Measurements from ENCODE around the gene EDC3. TPM values are rescaled to one million over a fixed set of nuclear protein-coding genes. Genes with fewer than 3 reads are reported as not detected.
A peak's percentile ranks its signal among the peaks of the same experiment; 100 is the strongest.
"Not testable (repeated sequence)": the region's sequence is repeated elsewhere in the genome, so short reads cannot be mapped to it uniquely, and the experiment has no call there.

The EDC3 gene
- total RNA-seq, 4 donors from 2014 or later = 13.6 to 31.8 (median 17.2) TPM

GRCh38 chr15:74732846-74733245 is 37.0 kb upstream of the EDC3 start:
- no peak for TF ChIP-seq CTCF (IDR thresholded peaks at IDR 0.05)
- peaks cover 78% of the 10 kb centered on the region for H3K27me3 ChIP-seq
- H3K36me3 ChIP-seq = no peaks in the 10 kb centered on the region
- 60% methylated on average over 1 of the region's 5 CpGs; no CpG with 5 or more reads in 1 of the 2 donors for WGBS, 2 donors (ENCODE audit: low coverage in 1 of 2)
- no peak for ATAC-seq
- peaks cover 0 to 2% (median 0%) of the 10 kb centered on the region in 3 donors for H3K4me1 ChIP-seq
- no peak overlapping the region for H3K4me3 ChIP-seq
- H3K9me3 ChIP-seq = no peaks in the 10 kb centered on the region
- no peak overlapping the region for H3K27ac ChIP-seq

- no peak for ATAC-seq
- Histone ChIP-seq H3K4me3 (no peak overlapping the region), H3K9me3 (no peaks in the 10 kb centered on the region), H3K4me1 (peaks cover 0 to 22% (median 5%) of the 10 kb centered on the region in 3 donors), H3K36me3 (no peaks in the 10 kb centered on the region), H3K27me3 (peaks cover 91% of the 10 kb centered on the region), H3K27ac (no peak overlapping the region)
- 40 to 77% methylated on average over 1 to 5 of the region's 7 CpGs for WGBS, 2 donors (ENCODE audit: low coverage in 1 of 2)
- no peak for TF ChIP-seq POLR2A (IDR thresholded peaks at IDR 0.05)
- no peak for TF ChIP-seq CTCF (IDR thresholded peaks at IDR 0.05)
- TF ChIP-seq EP300 (IDR thresholded peaks at IDR 0.05) = no peak
- TF ChIP-seq POLR2AphosphoS5 (IDR thresholded peaks at IDR 0.05) = no peak
These were observed 34.9 kb upstream of the EDC3 start for GRCh38 chr15:74730619-74731316.

- not testable (repeated sequence) for H3K9me3 ChIP-seq, ATAC-seq, H3K4me3 ChIP-seq, H3K27ac ChIP-seq, H3K36me3 ChIP-seq
- Histone ChIP-seq H3K4me1 (peaks cover 0 to 26% (median 5%) of the 10 kb centered on the region in 3 donors), H3K27me3 (peaks cover 79% of the 10 kb centered on the region)
- 64% methylated on average over 5 of the region's 6 CpGs; no CpG with 5 or more reads in 1 of the 2 donors for WGBS, 2 donors (ENCODE audit: low coverage in 1 of 2)
These were observed 33.5 kb upstream of the EDC3 start for GRCh38 chr15:74729372-74729771.

GRCh38 chr15:74728699-74729098 is 32.9 kb upstream of the EDC3 start:
- not testable (repeated sequence) for H3K36me3 ChIP-seq, ATAC-seq, H3K27ac ChIP-seq, H3K4me3 ChIP-seq, H3K9me3 ChIP-seq
- Histone ChIP-seq H3K4me1 (peaks cover 0 to 26% (median 5%) of the 10 kb centered on the region in 3 donors), H3K27me3 (peaks cover 72% of the 10 kb centered on the region)
- WGBS, 2 donors (ENCODE audit: low coverage in 1 of 2) = no CpG with 5 or more reads among the region's 30 CpGs

- 43 to 52% methylated on average over 3 to 5 of the region's 7 CpGs for WGBS, 2 donors (ENCODE audit: low coverage in 1 of 2)
- ATAC-seq = no peak
- Histone ChIP-seq H3K36me3 (no peaks in the 10 kb centered on the region), H3K4me1 (peaks cover 0 to 26% (median 5%) of the 10 kb centered on the region in 3 donors), H3K27me3 (peaks cover 62% of the 10 kb centered on the region), H3K27ac (no peak overlapping the region), H3K9me3 (no peaks in the 10 kb centered on the region), H3K4me3 (no peak overlapping the region)
- TF ChIP-seq POLR2A (IDR thresholded peaks at IDR 0.05) (no peak), POLR2AphosphoS5 (IDR thresholded peaks at IDR 0.05) (no peak), CTCF (IDR thresholded peaks at IDR 0.05) (no peak), EP300 (IDR thresholded peaks at IDR 0.05) (no peak)
These were observed 31.9 kb upstream of the EDC3 start for GRCh38 chr15:74727727-74728126.

GRCh38 chr15:74726774-74727164 is 30.9 kb upstream of the EDC3 start:
- Histone ChIP-seq H3K27ac (peak overlapping the region in 1 of 4 donors; percentile 66), H3K4me1 (peaks cover 0 to 26% (median 5%) of the 10 kb centered on the region in 3 donors), H3K4me3 (peak overlapping the region; percentile 41 to 64), H3K36me3 (no peaks in the 10 kb centered on the region), H3K27me3 (peaks cover 53% of the 10 kb centered on the region), H3K9me3 (no peaks in the 10 kb centered on the region)
- ATAC-seq = no peak
- TF ChIP-seq CTCF (IDR thresholded peaks at IDR 0.05) = no peak
- TF ChIP-seq EP300 (IDR thresholded peaks at IDR 0.05) = no peak
- TF ChIP-seq POLR2AphosphoS5 (IDR thresholded peaks at IDR 0.05) = no peak
- no peak for TF ChIP-seq POLR2A (IDR thresholded peaks at IDR 0.05)
- WGBS, 2 donors (ENCODE audit: low coverage in 1 of 2) = 25 to 37% methylated on average over 9 to 13 of the region's 24 CpGs
